DLD1 (cell line): ENCODE data around the gene SLC6A3.

Experiments
- in situ Hi-C: cut with HindIII; loops from 2 replicates; pipeline ENCODE4 v1.10.0; 2017; ENCODE audit warnings: low sequenced_read_pairs

Gene SLC6A3

DNA sequence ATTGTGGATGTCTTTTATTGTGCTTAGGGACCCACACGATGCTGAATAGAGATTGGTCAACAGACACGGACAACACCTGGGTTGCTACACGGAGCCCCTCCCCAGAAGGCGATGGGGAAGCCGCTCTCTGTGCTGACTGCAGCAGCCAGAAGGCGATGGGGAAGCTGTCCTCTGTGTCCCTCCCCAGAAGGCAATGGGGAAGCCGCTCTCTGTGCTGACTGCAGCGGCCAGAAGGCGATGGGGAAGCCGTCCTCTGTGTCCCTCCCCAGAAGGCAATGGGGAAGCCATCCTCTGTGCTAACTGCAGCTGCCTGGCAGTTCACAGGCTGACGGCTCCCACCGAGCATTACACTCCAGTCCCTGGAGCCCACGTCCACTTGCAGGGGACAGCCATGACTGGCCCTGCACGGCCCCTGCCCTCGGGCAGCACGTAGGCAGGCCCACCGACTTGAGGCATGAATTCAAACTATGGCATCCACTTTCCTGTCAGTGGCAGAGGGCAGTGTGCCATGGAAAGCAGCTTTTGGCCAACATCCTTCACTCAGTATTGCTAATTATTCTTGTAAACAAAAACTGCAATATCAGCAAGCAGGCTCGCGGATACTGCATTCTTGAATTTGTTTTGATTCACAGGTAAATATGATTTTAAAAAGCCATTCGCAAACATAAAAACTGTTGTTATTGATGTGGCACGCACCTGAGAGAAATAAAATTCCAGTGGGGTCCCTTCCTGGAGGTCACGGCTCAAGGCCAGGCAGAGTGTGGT, 52.3 kb downstream of the SLC6A3 start:
- in situ Hi-C loops, result no loop called here

DNA sequence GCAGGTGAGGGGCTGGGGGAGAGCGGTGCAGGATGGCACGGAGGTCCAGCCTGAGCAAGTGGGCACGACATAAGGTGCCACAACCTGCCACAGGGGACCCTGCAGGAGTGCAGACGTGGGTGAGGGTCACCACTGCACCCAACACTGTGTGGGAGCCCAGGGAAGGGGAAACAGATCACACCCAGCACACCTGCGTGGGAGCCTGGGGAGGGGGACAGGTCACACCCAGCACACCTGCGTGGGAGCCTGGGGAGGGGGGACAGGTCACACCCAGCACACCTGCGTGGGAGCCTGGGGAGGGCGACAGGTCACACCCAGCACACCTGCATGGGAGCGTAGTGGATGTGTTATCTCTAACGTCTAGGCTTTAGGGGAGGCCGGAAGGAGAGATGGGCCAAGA, 53.0 kb downstream of the SLC6A3 start:
- in situ Hi-C loops, result no loop called here

DNA sequence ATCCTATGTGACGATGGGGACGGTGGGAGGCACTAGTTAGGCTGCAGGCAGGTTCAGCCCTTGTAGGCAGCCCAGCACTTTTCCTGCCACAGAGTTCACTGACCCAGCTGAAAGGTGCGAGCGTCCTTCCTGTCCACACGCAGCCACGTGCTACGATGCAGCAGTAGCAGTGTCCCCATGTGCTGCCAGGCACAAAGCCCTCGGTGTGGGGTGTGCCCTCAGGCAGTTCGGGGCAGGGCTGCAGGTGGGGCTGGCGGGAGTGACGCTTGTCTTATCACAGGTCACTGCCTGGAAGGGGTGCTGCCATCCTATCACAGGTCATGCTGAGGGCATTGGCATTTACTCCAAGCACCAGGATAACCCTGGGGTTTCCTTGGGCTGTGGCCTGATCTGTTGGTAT, 53.5 kb downstream of the SLC6A3 start:
- in situ Hi-C loops, result no loop called here

DNA sequence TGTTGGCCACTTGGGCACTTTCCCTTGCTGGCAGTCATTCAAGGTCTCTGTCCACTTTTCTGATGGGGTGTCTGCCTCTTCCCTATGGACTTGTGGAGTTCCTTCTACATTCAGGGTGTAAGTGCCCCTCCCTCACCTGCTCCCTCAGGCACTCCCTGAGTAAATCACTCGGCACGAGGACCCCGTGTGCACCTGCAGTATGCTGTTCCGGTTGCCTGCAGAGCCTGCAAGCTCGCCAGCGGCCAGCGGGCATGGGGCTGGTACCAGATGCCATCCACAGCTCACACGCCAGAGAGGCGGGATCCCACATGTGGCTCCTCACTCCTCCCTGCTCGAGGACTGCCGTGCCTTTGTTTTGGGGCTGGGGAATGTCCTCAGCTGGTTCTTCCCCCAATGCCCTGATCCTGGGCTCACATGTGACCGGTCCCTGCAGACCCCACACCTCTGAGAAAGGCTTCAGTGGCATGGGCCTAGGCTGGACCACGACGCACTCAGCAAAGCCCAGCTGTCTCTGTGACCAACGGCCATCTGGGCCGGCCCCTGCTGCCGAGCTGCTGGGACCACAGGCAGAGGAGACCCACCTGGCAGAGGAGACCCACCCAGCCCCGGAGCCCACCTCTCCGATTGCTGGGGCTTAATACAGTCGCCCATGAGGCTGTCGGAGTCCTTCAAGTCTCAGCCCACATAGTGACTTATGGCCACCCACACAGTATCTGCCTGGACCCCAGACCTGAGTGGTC, 54.2 kb downstream of the SLC6A3 start:
- in situ Hi-C loops, result no loop called here

DNA sequence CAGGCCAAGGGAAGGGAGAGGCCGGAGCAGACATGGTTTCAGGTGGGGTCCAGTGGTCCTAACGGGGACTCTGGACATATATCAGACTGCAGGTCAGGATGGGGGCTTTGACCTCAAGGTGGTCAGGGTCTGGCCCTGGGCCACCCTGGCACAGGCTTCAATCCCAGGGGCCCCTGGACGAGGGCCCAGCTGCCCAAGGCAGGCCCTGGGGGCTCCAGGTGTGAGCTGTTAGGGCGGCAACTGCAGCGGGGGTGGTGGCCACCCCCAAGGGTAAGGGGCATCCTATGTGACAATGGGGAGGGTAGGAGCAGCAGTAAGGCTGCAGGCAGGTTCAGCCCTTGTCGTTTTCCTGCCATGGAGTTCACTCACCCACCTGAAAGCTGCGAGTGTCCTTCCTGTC, 54.9 kb downstream of the SLC6A3 start:
- in situ Hi-C loops, result no loop called here

DNA sequence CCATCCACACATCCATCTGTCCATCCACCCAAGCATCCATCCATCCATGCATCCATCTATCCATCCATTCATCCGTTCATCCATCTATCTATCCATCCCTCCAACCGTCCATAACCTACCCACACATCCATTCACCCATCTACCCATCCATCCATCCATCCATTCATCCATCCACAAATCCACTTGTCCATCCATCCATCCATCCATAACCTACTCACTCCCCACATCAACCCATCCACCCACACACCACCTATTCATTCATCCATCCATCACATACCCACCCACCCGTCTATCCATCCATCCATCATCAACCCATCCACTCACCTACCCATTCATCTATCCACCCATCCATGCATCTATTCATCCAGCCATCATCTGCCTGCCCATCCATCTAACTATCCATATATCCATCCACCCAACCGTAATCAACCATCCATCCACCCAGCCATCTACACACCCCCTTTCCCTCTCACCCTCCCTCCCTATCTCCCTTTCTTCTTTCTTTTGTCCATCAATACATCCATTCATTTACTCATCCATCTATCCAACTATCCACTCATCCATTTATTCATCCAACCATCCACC, 56.8 kb downstream of the SLC6A3 start:
- in situ Hi-C loops, result no loop called here

DNA sequence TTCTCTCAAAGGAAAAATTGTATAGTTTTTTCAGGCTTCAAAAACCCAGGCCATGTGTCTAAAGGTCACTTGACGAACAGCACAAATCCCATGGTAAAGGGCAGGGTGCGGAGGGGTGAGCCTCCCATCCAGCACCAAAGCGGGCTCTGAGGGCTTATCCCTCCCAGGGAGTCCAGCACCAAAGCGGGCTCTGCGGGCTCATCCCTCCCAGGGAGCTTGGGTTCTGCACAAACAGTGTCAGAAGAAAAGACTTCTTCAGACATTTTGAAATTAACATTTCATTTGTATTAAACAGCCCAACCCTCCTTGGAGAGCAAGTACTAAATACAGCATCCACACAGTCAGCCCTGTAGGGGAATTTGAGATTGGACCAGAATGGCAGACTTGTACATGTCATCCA, 57.4 kb downstream of the SLC6A3 start:
- in situ Hi-C loops, result no loop called here

DNA sequence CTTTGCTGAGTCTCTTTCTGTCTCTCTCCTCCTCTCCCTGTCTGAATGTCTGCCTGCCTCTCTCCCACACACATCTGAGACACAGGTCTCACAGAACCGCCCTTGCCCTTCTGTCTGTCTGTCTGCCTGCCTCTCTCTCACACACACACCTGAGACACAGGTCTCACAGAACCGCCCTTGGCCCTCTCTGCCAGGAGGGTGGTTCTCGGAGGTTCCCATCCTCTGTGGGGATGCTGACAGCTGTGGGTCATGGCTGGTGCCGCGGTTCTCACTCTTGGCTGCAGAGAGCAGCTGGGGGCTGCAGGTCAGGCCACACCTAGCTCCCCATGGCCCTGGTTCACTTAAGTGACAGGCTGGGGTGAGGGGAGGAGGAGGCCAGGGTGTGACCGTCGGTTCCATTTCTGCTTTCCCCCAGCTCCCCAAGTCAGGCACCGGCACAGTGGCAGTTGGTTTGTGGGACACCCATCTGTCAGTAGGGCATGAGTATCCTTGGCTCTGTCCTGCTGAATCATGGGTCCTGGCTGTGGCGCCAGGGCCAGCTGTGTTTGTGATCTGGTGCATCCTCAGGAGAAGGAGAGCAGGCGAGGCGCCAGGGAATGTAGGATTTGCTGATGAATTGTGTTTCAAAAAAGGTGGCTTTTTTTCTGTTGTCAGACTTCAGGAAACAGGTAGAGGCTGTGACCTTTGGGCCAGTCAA, 58.0 kb downstream of the SLC6A3 start:
- in situ Hi-C loops, result no loop called here

DNA sequence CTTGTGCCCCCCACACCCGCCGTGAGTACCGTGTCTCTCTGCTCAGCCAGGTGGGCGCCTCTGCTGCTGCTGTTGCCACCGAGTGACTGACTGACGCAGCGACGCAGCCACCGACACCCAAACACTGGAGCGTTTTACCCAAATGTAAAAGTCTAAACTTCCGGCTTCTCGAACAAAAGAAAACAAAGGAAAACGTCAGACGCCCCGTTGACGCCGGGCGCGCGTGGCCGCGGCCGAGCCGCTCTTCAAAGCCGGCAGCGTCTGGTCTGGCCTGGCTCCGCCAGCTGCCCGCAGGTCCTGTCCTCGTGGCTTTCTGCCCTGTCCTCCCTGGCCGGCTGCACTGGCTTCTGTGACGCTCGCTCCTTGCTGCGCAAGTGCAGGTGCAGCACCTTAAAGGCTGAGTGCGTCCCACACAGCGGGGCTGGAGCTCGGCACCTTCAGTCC, 58.9 kb downstream of the SLC6A3 start:
- in situ Hi-C loops, result no loop called here

DNA sequence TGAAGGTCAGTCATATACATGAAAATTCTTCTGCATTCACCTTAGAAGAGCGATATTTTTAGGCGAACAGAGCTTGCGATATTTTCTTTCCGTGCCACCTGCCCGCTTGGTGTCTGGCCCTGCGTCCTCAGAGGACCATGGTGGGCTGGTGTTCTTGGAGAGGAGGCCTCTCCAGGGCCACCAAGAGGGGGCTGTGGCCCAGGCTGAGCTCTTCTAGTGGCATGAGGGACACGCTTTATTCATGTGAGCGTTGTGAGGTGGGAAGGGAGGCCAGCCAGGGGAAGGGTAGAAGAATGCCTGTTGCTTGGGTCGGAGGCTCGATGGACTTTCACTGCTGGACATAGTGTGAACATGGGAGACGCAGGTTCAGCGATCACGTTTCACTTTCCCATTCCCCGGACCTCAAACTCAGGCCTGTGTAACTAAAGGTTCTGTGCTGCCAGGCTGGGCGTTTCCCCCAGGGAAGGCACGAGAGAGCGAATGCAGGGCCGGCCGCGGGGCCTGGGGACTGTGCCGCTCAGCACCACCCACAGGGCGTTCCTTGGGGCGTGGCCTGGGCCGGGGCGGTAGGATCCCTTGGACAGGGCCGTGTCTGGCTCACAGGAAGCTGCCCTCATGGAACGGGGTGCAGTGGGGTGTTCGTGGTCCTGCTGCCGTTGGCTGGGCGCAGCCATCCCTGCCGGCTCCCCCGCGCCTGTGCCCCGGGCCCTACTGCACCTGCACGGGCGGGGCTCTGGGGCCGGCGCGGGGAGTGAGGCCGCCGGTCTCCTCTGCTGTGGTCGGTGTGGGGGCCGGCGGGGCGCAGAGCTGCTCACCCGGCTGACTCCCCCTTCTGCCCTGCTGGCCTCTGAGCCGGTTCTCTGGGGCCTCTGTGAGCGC, 59.6 kb downstream of the SLC6A3 start:
- in situ Hi-C loops, result no loop called here

DNA sequence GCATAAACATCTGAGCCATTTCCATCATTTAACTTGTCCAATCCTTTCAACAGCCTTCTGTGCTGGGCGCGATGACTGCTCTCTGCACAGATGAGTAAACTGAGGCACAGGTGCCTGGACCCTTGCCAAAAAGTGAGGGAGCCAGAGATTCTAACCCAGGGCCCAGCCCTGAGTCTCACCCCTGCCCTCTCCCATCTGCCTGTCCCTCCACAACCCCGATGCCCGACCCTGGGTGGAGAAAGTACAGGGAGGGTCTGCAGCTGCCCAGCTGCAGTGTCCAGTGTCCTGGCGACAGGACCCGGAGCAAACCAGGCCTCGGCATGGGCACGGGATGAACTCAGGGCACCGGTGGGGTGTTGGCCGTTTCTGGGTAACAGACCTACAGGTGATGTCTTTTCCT, 60.7 kb downstream of the SLC6A3 start:
- in situ Hi-C loops, result no loop called here

DNA sequence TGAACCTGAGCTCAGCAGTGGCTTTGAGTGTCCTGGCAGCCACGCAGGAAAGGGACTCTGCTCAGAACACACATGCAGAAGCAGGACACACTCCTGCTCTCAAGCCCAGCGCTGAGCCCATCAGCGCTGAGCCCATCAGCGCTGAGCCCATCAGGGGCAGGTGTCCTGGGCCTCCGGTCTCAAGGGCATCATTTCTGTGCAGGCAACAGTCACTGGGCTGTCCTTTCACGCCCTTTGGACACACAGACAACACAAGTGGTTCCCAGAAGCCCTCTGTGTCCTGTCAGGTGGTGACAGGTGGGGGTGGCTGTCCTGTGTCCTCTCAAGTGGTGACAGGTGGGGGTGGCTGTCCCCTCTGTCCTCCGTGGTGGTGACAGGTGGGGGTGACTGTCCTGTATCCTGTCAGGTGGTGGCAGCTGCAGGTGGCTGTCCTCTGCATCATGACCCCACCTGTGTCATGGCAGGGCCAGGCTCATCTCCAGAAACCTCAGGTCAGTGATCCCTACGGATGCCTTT, 61.3 kb downstream of the SLC6A3 start:
- in situ Hi-C loops, result no loop called here

DNA sequence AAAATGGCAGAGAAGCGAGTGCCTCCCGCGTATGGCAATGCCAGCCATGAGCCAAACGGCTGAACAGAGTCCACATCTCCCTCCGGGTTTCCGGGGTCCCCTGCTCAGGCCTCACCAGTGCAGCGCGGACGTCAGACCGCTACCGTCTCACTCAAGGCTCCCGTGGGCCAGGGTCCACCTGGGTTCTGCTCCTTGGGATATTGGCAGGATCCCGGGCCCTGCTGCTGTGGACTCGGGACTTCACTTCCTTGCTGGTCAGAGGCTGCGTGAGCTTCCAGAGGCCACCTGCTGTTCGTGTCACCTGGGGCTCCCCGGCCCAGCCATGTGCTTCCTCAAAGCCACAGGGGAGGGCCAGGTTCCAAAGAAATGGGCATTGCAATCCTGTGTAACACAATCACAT, 61.9 kb downstream of the SLC6A3 start:
- in situ Hi-C loops, result no loop called here

DNA sequence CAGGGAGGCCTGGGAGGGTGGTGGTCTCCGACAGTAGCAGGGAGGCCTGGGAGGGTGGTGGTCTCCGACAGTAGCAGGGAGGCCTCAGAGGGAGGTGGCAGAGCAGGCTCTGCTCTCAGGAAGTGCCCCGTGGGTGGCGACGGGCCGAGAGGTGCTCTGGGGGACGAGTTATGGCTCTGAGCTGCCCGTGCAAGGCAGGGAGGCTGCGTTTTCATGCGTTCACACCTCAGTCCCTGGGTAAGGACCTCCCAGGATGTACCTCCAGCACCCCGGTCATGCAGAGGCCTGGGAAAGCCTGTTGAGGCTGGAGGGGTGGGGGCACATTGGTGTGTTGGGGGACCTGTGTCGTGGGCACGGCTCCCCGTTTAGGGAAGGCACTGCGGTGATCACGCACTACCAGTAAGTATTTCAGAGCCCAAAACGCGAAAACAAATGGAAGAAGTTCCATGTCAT, 63.0 kb downstream of the SLC6A3 start:
- in situ Hi-C loops, result no loop called here

DNA sequence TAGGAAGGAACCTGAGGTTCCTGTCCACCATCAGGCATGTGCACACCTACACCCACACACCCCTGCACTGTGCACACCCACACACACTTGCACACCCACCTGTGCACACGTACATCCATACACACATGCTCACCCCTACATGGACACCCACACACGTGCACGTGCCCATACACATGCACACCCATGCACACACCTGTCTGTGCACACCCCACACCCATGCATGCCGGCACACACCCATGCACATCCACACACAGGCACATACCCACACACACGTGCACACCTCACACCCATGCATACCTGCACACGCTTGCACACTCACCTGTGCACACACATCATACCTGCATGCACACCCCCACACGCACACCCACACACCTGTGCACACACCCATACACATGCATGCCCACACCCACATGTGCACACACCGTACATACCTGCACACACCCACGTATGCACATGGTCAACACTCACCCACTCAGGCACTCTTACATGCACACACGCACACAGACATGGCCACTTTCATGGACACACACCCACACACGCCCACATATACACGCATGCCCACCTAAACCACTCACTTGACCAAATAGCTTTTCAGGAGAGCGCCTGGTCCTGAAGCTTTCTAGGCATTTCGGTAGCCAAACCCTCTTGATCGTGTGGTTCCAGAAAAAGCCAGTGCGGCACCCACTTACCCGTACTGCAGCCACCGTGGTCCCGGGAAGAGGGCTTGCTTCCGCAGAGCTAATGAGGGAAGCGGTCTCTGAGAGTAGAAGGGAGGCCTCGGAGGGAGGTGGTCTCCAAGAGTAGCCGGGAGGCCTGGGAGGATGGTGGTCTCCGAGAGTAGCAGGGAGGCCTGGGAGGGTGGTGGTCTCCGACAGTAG, 63.6 kb downstream of the SLC6A3 start:
- in situ Hi-C loops, result no loop called here

DNA sequence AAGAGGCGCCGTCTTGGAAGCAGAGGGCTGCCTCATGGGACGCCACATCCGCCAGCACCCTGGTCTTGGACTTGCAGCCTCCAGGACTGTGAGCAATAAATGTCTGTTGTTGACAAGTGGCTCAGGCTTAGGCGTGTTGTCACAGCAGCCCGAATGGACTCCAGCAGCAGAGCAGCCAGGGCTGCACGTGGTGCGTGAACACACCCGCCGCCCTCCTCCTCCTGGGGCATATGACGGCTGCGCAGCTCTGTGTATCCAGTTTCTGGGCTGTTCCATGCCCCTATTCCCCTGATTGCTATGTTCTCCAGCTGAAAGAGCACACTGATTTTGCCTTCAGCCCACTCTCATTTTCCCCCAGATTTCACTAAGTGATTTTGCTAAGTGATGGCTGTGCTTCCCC, 64.3 kb downstream of the SLC6A3 start:
- in situ Hi-C loops, result no loop called here

DNA sequence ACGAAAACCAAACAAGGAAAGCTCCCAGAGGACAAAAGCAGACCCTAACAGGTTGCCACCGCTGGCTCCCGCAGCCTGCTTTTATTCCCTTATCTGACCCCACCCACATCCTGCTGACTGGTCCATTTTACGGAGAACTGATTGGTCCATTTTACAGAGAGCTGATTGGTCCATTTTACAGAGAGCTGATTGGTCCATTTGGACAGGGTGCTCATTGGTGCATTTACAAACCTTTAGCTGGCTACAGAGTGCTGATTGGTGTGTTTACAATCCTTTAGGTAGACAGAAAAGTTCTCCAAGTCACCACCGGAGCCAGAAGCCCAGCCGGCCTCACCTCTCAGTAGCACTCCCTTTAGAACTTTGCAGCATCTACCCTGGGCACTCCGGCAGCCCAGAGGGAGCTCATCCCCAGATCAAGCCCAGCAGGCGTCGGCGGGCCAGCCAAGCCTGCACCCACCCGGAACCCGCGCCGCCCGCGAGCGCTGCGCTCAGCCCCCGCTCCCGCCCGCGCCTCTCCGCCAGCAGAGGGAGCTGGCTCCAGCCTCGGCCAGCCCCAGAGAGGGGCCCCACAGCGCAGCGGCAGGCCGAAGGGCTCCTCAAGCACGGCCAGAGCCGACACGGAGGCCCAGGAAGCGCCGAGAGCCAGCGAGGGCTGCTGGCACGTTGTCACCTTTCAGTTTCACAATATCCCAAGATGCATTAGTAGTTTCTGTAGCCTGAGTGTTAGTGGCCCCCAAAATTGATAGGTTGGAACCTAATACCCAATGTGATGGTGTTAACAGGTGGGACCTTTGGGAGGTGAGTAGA, 65.0 kb downstream of the SLC6A3 start:
- in situ Hi-C loops, result no loop called here

DNA sequence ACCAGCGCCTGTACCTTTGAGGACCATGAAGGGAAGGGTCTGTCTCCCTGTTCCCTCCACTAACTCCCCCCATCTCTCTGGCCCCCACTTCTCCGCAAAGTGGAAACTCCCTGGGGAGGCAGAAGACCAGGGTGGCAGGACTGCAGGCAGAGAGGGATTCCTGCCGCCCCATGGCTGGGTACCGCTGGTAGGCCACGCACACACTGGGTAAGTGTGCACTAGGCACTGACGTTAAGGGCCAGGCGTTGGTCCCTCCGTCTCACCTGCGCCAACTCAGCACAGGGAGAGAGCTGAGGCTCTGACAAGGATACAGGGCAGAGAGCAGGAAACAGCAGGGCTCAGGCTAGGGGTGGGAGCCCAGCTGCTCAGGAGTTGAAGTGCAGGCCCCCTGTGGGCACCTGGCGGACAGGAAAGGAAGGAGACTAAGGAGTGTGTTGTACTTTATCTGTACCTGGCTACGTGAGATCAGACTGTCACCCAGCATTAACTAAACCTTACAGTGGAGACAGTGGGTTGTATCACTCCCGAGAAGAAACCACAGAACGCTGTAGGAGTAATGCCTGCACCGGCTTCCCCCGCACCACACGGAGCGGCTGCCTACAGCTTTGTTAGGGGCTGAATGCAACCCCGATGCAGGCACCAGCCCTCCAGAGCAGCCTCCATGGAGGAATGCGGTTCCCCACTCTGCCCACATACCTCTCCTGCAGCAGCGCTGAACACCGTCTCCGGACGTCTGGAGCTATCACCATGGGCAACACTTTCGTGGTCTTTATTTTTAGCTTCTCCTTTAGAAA, 66.2 kb downstream of the SLC6A3 start:
- in situ Hi-C loops, result no loop called here
